Retinal pigment epithelial cell (primary cell): Measurements from ENCODE around the gene CUL4B.
A peak's percentile ranks its signal among the peaks of the same experiment; 100 is the strongest.
"Not testable (repeated sequence)": the region's sequence is repeated elsewhere in the genome, so short reads cannot be mapped to it uniquely, and the experiment has no call there.

Source experiments
- DNase-seq: peaks from one replicate; pipeline ENCODE4 v3.0.0-alpha.2; 2010; ENCODE audit warnings: low read depth
- H3K4me3 ChIP-seq: 2 replicates; pipeline ENCODE4 v1.5.1; 2011; ENCODE audit warnings: mild to moderate bottlenecking, low read length, control low read depth, moderate library complexity
- TF ChIP-seq, protein P1 (sequence below): conservative IDR thresholded peaks from 2 replicates; pipeline ENCODE4 v1.5.1; 2011; ENCODE audit warnings: low read depth, low read length, control low read depth, inconsistent platforms

The CUL4B gene

DNA sequence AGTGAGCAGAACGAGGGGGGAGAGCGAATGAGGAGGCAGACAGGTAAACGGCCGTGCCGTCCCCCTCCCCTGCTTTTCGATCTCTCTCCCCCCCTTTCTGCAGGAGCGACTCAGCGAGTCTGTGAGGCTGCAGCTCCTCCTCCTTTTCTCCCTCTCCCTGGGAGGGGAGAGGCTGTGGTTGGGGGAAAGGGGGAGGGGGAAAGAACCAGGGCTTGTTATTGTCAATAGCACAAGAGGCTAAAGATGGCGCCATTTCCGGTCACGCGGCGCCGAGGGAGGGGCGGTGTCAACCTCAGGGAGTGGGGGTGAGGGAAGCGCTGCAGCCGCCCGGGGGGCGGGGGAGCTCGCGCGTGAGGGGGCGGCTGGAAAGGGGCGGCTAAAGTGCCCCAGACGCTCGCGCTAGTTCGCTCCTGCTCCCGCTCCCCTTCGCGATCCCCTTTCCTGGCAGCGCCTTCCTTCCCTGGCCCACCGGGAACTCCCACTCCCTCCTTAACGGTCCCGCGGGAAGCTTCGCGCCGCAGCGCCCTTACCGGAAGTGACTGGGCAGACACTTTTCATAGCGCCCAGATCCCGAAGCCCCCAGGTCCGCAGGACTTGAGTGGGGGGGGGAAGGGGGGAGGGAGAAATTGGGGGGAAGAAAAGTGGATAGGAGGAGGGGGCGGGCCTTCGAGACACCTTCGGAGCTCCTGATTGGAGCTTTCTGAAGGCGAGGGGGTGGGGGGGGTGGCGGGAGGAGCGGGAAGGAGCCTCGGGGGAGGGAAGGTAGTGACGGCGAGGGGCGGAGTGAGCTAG, at the start of gene CUL4B:
Gene CUL4B (minus strand): TSS at position 121 of the 792 bp plus-strand sequence. CDS start 324 bp downstream, outside the sequence.
- peak within 1 kb of the TSS; percentile 77 for H3K4me3 ChIP-seq
- TF ChIP-seq, protein P1, sequence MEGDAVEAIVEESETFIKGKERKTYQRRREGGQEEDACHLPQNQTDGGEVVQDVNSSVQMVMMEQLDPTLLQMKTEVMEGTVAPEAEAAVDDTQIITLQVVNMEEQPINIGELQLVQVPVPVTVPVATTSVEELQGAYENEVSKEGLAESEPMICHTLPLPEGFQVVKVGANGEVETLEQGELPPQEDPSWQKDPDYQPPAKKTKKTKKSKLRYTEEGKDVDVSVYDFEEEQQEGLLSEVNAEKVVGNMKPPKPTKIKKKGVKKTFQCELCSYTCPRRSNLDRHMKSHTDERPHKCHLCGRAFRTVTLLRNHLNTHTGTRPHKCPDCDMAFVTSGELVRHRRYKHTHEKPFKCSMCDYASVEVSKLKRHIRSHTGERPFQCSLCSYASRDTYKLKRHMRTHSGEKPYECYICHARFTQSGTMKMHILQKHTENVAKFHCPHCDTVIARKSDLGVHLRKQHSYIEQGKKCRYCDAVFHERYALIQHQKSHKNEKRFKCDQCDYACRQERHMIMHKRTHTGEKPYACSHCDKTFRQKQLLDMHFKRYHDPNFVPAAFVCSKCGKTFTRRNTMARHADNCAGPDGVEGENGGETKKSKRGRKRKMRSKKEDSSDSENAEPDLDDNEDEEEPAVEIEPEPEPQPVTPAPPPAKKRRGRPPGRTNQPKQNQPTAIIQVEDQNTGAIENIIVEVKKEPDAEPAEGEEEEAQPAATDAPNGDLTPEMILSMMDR: no peak
- DNase-seq: peak; percentile 75

DNA sequence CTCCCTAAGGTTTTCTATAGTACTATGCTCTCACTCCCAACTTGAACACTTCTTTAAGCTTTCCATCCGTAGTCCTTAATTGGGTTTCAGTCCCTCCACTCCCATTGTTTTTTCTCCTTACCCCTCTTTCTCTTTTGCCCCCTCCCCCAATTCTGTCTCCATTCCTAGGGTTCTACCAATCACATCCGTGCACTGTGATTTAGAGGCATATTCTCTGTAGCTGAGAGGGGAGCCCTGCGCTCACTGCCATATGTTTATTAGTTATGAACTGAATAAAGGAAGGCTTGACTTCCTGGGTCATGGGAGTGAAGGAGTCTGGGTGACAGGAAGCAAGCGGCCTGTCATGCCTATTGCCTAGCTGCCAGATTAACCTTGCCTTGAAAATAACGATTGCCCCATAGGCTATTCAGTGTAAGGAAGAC, 43.6 kb upstream of the CUL4B start:
- H3K4me3 ChIP-seq: peak overlapping the region; percentile 63
- peak; percentile 9 for DNase-seq
- TF ChIP-seq, protein P1: no peak

DNA sequence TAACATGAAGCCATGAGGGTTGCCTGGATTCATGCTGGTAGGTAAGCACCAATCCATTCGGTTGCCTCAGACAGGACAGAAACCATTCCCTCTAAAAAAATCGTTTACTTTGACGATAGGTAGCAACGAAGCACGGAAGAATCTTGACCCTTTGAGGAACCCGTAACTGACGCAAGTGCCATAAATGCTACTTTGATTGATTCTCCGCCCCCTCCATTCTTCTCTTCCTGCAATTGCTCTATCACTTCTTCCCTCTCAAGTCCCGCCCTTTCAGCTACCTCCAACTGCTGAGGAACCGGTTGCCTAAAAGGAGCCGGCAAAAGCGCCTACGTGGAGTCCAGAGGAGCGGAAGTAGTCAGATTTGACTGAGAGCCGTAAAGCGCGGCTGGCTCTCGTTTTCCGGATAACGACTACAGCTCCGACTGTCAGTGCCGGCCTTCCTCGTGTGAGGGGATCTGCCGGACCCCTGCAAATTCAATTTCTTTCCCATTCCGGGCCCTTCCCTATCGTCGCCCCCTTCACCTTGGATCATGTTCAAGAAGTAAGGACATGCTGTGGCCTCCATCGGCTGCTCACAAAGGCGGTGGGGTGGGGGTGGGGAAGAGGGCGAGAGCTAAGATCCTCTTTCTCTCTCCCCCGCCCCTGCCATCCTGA, 43.1 kb upstream of the CUL4B start, which contains the start of gene MCTS1:
Gene MCTS1 (plus strand): TSS at position 395 of the 654 bp plus-strand sequence. CDS start 136 bp downstream, at position 531.
- TF ChIP-seq, protein P1: no peak
- DNase-seq: peak; percentile 82

DNA sequence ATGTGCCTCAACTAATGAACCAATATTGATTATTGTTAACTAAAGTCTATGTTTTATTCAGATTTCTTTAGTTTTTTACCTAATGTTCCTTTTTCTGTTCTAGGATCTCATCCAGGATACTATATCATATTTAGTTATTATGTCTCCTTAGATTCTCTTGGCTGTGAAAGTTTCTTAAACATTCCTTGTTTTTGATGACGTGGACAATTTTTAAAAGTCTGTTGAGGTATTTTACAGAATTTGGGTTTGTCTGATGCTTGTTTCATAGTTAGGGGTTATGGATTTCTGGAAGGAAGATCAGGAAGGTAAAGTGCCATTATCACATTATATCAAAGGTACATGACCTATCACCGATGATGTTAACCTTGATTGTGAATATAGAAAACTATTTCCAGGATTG, 24.9 kb upstream of the CUL4B start:
- no peak for DNase-seq
- TF ChIP-seq, protein P1: no peak
- H3K4me3 ChIP-seq: no peak overlapping the region

More for the DNA sequence above, 43.1 kb upstream of the CUL4B start, which contains the start of gene MCTS1:
- H3K4me3 ChIP-seq: peak within 1 kb of the TSS; percentile 63

DNA sequence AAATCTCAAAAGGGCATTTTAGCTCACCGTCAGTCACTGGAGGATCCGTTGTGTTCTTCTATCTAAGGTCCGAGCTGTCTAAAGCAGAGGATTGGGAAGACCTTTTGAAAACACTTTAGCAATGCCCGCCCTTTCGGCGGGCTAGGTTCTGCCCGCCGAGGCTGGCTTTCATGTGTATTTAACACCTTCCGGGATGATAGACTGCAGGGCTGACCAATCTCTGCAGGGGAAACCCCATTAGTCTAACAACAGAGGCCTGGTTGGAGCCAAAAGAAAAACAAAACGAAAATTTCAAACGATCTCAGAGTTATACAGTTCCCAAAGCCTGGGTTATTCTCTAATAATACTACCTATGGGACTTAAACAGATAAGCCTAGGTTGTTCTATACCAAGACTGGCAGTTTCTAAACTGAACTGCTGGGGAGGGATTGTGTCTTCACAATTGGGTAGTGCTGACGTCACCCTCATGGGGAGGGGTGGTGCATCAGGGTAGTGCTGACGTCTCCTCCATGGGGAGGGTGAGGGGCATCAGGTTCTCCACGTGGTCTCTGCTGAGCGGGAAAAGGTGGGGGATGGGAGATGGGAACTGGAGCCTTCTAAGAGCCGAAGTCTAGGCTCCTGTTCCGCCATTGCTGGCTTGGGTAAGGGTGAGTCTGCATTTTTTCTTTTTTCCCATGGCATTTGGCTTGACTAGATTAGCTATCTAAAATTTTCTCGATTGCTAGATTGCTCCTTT, 14.8 kb upstream of the CUL4B start:
- DNase-seq: no peak
- TF ChIP-seq, protein P1: no peak
- no peak overlapping the region for H3K4me3 ChIP-seq

DNA sequence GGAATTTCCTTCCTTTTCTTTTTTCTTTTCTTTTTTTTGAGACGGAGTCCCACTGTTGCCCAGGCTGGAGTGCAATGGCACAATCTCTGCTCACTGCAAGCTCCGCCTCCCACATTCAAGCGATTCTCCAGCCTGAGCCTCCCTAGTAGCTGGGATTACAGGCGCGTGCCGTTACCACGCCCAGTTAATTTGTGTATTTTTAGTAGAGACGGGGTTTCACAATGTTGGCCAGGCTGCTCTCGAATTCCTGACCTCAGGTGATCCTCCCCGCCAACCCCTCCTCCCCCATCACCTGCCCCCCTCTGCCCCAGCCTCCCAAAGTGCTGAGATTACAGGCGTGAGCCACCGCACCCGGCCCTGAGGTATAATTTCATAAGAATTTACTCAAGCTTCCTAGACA, 13.0 kb upstream of the CUL4B start:
- not testable (repeated sequence) for DNase-seq, H3K4me3 ChIP-seq

DNA sequence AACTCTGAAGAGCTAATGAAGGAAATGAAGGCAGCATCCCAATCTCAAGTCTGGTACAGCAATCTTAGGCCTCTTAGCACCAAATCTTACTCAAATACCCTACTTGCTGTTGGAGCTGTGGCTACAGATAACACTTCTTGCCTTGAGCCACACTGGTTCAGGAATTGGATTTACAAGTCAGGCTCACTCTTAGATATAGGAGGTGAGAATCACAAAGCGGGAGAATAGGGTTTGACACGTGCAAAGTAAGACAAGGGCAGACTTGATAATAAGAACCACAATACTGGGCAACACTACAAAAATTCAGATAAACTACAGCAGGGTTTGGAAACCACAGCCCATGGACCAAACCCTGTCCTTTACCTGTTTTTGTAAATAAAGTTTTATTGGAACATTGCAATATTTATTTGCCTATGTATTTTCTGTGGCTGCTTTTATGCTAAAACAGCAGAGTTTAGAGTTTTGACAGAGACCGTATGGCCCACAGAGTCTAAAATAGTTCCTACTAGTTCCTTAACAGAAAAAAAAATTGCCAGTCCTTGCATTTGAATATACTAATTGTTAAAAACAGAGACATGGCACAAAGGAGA, 9.3 kb upstream of the CUL4B start:
- no peak overlapping the region for H3K4me3 ChIP-seq
- DNase-seq: no peak
- TF ChIP-seq, protein P1: no peak
